ENCODE measurements around the gene RBM20.

DNA sequence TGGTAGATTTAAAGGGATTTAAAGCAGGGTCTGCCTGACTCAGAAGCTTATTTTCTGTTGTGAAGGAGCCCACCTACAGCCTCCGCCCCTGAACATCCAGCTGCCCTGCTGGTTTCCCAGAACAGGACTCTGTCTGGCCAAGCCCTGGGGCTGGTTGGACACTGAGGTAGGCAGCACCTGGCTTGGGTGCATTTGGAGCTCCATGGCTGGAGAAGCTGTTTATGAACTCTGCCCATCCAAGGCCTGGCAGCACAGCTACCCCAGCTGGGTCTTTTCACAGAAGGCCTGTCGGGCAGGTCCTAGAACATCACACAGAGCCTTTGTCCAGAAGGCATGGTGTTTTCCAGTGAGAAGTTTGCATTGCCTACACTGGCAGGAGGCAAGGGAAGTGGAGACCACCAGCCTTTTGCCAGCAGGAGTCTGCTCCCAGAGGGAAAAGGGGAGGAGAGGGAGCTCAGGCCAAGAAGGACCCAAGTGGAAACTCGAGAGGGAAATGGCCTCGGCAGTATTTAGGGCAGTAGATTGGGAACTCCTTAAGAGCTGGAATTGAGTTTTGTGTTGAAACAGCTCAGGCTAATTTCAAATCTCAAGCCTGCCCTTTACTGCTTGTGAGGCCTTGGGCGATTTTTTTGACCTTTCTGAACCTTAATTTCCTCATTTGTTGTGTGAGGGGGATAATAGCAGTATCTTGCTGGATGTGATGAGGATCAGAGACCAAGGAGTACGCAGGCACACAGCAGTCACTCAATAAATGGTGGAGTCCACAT lies 215.3 kb downstream of the RBM20 start:
- TF ChIP-seq CTCF (IDR thresholded peaks at IDR 0.05) (no peak), POLR2A (IDR thresholded peaks at IDR 0.05) (no peak)
